NCI-H1417 (cell line): ENCODE data around the gene APPL1.

ENCODE experiments used
- DNase-seq, 3 experiments: peaks; one replicate each; lab custom pipeline; 2025; lab: John Stamatoyannopoulos, UW

The APPL1 gene, protein sequence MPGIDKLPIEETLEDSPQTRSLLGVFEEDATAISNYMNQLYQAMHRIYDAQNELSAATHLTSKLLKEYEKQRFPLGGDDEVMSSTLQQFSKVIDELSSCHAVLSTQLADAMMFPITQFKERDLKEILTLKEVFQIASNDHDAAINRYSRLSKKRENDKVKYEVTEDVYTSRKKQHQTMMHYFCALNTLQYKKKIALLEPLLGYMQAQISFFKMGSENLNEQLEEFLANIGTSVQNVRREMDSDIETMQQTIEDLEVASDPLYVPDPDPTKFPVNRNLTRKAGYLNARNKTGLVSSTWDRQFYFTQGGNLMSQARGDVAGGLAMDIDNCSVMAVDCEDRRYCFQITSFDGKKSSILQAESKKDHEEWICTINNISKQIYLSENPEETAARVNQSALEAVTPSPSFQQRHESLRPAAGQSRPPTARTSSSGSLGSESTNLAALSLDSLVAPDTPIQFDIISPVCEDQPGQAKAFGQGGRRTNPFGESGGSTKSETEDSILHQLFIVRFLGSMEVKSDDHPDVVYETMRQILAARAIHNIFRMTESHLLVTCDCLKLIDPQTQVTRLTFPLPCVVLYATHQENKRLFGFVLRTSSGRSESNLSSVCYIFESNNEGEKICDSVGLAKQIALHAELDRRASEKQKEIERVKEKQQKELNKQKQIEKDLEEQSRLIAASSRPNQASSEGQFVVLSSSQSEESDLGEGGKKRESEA

GRCh38 chr3:57227204-57227929 is at the start of gene APPL1:
Gene APPL1 (plus strand): TSS chr3:57227729. CDS start chr3:57227884, 155 bp downstream.
- DNase-seq: peak; percentile 88 to 94 (median 92)

DNA sequence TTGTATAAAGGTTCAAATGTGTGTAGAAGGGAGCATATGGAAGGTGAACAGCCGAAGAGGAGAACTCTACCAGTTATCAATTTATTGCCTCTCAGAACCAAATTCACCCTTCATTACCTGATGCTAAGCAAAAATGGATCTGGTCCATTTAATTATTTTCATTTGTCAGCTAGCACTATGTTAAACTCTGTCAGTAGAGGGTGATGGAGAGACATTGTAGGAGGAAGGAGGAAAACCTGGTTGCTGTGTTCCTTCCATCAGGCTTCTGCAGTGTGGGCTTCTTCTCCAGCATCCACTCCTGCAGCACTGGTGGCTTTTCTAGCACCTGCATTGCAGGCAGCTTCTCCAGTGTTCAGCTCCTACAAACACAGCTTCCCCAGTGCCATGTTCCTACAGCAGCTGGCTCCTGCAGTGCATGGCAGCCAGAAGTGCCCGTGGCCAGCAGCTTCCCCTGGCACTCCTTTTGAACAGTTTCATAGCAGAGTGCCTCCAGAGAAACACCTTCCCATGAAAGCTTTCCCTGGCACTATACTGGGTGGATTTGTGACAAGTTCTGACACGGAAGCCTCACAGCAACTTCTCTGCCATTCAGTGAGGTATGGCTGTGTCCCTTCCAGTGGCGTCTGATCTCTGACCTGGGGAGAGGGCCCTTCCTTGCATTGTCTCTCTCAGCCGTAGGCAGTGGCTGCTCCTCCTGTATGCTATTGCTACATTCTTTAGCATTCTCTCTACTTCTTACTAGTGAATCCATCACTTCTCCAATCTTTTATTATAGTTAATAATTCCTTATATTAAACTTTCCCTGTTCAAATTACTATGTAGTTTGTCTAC is 47.7 kb upstream of the APPL1 start:
- DNase-seq: peak in 2 of 3 experiments; percentile 1 to 30

DNA sequence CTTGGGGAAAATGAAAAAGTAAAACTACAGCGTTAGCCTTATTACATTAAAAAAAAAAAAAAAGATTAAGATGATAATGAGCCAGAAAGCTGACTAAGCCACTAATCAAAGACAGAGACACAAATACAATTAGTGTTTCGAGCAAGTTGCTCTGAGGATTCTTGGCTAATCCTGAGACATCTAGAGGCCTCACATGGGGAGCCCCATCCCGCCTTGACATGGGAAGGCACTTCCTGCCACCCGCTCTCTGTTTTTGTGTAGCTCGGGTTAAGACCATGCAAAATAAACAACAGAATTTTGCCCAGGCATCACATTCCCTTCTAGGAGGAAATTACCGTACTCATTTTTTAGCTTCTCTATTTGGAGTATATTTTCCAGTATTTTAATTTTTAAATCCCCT is 43.0 kb upstream of the APPL1 start:
- DNase-seq: no peak

GRCh38 chr3:57192028-57192427 is 35.5 kb upstream of the APPL1 start:
- DNase-seq: no peak

DNA sequence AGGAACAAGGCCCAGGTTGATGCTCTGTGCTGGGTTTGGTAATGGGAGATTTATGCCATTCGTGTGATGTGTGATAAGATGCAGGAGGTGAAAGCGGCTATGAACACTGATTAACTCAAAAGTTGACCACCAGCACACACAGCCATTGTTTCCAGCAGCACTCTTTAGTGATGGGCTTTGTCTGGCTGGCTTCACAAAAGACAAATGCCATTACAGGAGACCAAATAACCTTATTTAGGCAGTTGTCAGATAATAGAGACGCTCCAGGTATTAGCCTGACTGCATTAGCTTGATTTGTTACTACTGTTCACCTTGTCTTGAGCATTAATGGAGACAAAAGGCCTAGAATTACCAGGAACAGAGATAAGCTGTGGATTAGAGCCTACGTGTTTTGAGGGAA is 32.9 kb upstream of the APPL1 start:
- no peak for DNase-seq

GRCh38 chr3:57199895-57200297 is 27.6 kb upstream of the APPL1 start, which contains the start of gene HESX1:
Gene HESX1 (minus strand): TSS chr3:57199978. CDS start chr3:57199918, 60 bp downstream.
- peak in 1 of 3 experiments; percentile 8 for DNase-seq

DNA sequence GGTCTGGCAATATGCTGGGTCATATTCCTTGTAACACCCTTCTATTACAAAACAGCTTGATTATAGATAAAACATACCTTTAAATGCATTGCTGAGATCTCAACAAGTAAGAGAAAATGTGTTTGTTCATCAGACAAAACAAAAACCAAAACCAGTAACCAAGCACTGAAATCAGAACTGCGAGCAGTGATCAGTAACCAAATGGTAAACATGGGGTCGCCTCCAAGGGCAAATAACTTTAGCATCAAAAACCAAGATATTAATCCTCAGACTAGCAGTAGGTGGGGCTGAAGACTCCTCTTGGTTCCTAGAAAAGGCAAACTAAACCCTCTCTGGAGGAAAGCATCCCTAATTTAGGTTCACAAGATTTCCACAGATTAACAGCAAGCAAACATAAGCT is 21.1 kb upstream of the APPL1 start:
- DNase-seq: no peak

GRCh38 chr3:57221883-57222282 is 5.6 kb upstream of the APPL1 start:
- DNase-seq: peak in 1 of 3 experiments; percentile 59

- DNase-seq: no peak
These were observed 2.7 kb upstream of the APPL1 start for GRCh38 chr3:57224856-57225255.

DNA sequence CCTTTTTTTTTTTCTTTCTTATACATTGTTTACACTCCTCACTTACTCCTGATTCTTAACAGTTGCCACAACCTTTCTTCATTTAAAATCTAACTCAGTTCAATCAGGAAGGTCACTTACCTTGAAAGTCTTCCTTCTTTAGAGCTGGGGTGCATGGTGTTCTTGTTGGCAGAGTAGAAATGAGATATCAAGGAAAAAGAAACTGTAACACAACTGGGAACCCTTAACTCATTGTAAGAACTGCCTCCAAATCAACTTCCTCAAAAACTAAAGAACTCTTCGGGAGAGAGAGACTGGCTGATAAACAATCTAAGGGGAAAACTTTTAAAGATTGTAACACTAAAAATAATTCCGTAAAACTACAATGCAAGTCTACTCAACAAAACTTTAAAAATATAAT is 1.4 kb upstream of the APPL1 start:
- DNase-seq: no peak

- DNase-seq: peak; percentile 21 to 70 (median 57)
These were observed 612 bp downstream of the APPL1 start for GRCh38 chr3:57227930-57228751.

GRCh38 chr3:57230006-57230405 is 2.5 kb downstream of the APPL1 start:
- no peak for DNase-seq

DNA sequence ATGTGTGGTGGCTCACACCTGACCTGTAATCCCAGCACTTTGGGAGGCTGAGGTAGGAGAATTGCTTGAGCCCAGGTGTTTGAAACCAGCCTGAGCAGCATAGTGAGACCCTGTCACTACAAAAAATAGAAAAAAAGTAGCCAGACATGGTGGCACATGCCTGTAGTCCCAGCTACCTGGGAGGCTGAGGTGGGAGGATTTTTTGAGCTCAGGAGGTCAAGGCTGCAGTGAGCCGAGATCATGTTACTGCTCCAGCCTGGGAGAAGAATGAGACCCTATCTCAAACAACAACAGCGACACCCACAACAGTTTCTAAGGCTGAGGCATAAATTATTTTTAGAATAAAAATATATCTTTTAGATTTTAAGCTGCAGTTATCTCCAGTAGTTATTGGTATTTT is 6.3 kb downstream of the APPL1 start:
- DNase-seq: no peak

GRCh38 chr3:57234613-57235575 is 7.4 kb downstream of the APPL1 start:
- no peak for DNase-seq

- no peak for DNase-seq
These were observed 17.4 kb downstream of the APPL1 start for GRCh38 chr3:57244946-57245345.

GRCh38 chr3:57252404-57252803 is 24.9 kb downstream of the APPL1 start:
- DNase-seq: peak in 1 of 3 experiments; percentile 1

- no peak for DNase-seq
These were observed 29.3 kb downstream of the APPL1 start for GRCh38 chr3:57256844-57257243.

- DNase-seq: no peak
These were observed 30.1 kb downstream of the APPL1 start for GRCh38 chr3:57257678-57258077.

DNA sequence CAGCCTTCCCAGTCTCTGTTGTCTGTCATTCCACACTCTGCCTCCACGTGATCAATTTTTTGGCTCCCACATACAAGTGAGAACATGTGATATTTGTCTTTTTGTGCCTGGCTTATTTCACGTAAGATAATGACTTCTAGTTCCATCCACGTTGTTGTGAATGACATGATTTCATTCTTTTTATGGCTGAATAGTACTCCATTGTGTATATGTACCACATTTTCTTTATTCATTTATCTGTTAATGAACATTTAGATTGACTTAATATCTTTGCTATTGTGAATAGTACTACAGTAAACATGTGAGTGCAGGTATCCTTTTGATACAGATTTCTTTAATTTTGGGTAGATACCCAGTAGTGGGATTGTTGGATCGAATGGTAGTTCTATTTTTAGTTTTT is 33.6 kb downstream of the APPL1 start:
- DNase-seq: no peak

- no peak for DNase-seq
These were observed 34.4 kb downstream of the APPL1 start for GRCh38 chr3:57261929-57262328.
